PFSK-1 (cell line): Measurements from ENCODE around the gene LCORL.

Source experiments
- FOXP2 ChIP-seq: optimal IDR thresholded peaks from 2 replicates; pipeline ENCODE3; 2011; ENCODE audit warnings: borderline replicate concordance, control low read depth, inconsistent platforms; ENCODE audit not compliant: insufficient read depth; ENCODE audit errors: extremely low read length, extremely low read depth
- POLR2AphosphoS5 ChIP-seq: IDR thresholded peaks from 2 replicates; pipeline ENCODE4 v1.6.1; 2012; ENCODE audit warnings: low read depth, mild to moderate bottlenecking, control low read depth, low read length, moderate library complexity
- SIN3A ChIP-seq: IDR thresholded peaks from 2 replicates; pipeline ENCODE4 v1.6.1; 2012; ENCODE audit warnings: mild to moderate bottlenecking, low read length, moderate library complexity, borderline replicate concordance; ENCODE audit not compliant: insufficient read depth
- TAF1 ChIP-seq: IDR thresholded peaks from 2 replicates; pipeline ENCODE4 v1.6.1; 2012; ENCODE audit warnings: low read length, control low read depth, borderline replicate concordance; ENCODE audit not compliant: insufficient read depth
- TF ChIP-seq, protein P1 (sequence below), 2 experiments: IDR thresholded peaks; 2 replicates each; pipeline versions ENCODE4 v1.6.1 to v1.8.0; 2011 to 2012; ENCODE audit warnings: low read depth in 2 of 2, low read length in 2 of 2, control low read depth in 1 of 2, inconsistent platforms in 1 of 2, mild to moderate bottlenecking in 1 of 2, moderate library complexity in 1 of 2; ENCODE audit not compliant: insufficient read depth in 1 of 2

LCORL gene

DNA sequence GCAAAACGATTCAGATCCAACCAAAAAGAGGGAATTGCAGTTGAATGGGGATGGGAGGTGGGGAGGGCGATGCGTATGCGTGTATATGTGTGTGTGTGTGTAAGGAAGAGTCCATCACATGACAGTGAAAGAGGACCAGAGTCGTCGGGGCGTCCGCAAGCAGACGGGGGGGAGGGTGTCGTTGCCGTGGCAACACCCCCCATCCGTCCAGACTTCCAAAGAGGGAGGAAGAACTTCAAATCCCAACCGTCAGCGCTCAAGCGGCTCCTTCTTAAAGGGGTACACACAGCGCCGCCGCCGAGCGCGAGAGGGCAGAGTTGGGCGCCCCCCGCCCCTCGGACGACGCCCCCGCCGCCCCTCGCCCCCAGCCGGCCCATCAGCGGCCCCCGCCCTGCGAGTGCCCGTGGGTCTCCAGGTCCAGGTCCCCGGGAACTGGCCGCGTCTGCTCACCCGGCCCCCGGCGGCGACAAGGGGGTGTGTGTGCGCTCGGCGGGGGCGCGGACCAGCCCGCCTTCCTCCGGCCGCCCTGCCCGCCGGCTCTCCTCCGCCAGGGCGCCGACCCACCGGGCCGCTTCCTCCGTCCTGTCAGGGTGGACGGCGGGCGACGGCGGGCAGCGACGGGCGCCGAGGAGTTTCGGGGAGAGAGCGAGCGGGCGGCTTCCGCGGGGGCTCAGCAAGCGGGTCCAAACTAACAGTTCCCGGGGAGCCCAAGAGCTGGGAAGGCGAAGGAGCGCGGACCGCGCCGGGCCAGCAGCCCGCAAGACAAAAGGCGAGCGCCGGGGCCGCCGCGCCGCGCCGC is 685 bp downstream of the LCORL start:
- TF ChIP-seq SIN3A (peak; percentile 35; the same call in 1 of the 2 replicates), FOXP2 (peak; percentile 18), POLR2AphosphoS5 (no peak; the same call in 1 of the 2 replicates)

DNA sequence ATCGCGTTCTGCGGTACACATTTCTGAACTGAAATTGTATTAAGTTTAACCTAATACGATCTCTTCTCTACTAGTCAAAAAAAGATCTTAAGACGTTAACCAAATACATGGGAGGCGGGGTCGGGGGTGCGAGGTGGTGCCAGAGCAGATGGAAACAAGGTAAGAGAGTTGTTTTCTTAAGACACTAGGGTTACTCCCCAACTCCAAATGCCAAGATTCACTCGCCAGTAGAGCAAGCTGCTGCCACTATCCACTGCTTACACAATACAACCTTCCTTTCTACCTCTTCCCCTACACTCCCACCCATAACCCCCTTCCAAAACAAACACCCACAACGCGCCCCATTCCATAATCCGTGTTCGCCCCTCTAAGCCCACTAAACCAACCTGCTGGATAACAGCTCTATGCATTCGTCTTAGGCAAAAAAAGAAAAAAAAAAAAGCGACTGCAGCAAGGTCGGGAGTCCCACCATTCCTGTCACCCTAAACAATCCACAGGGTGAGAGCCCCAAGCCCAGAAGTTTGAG is 1.3 kb downstream of the LCORL start:
- TF ChIP-seq, protein P1, sequence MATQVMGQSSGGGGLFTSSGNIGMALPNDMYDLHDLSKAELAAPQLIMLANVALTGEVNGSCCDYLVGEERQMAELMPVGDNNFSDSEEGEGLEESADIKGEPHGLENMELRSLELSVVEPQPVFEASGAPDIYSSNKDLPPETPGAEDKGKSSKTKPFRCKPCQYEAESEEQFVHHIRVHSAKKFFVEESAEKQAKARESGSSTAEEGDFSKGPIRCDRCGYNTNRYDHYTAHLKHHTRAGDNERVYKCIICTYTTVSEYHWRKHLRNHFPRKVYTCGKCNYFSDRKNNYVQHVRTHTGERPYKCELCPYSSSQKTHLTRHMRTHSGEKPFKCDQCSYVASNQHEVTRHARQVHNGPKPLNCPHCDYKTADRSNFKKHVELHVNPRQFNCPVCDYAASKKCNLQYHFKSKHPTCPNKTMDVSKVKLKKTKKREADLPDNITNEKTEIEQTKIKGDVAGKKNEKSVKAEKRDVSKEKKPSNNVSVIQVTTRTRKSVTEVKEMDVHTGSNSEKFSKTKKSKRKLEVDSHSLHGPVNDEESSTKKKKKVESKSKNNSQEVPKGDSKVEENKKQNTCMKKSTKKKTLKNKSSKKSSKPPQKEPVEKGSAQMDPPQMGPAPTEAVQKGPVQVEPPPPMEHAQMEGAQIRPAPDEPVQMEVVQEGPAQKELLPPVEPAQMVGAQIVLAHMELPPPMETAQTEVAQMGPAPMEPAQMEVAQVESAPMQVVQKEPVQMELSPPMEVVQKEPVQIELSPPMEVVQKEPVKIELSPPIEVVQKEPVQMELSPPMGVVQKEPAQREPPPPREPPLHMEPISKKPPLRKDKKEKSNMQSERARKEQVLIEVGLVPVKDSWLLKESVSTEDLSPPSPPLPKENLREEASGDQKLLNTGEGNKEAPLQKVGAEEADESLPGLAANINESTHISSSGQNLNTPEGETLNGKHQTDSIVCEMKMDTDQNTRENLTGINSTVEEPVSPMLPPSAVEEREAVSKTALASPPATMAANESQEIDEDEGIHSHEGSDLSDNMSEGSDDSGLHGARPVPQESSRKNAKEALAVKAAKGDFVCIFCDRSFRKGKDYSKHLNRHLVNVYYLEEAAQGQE (IDR thresholded peaks at IDR 0.05; ENCODE audit: insufficient read depth in 1 of 2, low read depth in 2 of 2, low read length in 2 of 2) = no peak
- TF ChIP-seq SIN3A = no peak; the same call in 1 of the 2 replicates
- no peak for TF ChIP-seq FOXP2
- TF ChIP-seq POLR2AphosphoS5 = no peak
- no peak for TF ChIP-seq TAF1

DNA sequence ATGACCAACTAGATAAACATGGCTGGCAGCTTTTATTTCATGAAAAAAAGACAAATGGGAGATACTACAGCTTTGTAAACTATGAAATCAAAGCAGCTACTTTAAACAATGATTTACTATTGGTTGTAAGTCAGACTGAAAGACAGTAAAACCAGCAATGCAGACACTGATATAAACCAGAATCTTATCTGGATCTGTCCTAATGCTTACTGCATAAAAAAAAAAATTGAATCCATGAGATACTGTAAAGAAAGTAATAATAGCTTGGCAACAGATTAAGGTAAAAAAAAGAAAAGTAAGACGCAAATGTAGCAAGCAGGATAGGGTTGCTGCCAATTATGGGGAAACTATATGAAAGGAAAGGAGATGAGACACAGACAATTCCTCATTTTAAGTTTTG is 7.3 kb downstream of the LCORL start:
- TF ChIP-seq SIN3A (no peak), POLR2AphosphoS5 (no peak), TAF1 (no peak), FOXP2 (no peak)
- TF ChIP-seq, protein P1 (IDR thresholded peaks at IDR 0.05; ENCODE audit: insufficient read depth in 1 of 2, low read depth in 2 of 2, low read length in 2 of 2) = no peak

DNA sequence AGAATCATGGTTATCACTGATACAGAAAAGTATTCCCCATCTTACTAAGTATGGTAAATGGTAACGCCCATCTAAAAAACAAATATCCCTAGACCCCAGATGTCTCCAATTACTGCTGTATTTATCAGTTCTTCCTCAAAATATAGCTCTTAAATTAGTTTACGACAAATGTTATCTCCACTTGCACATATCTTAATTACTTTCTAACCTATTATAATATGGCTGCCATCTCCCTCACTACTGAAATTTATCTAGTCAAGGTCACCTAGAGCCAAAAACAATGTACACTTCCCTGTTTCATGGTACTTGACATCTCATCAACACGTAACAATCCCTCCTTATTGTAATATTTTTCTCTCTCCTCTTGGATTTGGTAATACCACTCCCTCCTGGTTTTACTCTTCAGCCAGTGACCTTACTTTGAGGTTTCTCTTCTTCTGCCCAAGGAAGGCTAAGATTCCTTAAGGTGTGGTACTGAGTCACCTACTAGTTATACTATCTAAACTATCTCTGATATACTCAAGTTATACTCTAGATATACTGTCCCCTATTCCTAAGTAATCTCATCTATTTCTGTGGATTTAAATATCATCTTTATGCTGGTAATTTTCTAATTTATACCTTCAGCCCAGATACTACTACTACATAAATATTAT is 8.6 kb downstream of the LCORL start:
- TF ChIP-seq POLR2AphosphoS5 (no peak), SIN3A (no peak), TAF1 (no peak)

DNA sequence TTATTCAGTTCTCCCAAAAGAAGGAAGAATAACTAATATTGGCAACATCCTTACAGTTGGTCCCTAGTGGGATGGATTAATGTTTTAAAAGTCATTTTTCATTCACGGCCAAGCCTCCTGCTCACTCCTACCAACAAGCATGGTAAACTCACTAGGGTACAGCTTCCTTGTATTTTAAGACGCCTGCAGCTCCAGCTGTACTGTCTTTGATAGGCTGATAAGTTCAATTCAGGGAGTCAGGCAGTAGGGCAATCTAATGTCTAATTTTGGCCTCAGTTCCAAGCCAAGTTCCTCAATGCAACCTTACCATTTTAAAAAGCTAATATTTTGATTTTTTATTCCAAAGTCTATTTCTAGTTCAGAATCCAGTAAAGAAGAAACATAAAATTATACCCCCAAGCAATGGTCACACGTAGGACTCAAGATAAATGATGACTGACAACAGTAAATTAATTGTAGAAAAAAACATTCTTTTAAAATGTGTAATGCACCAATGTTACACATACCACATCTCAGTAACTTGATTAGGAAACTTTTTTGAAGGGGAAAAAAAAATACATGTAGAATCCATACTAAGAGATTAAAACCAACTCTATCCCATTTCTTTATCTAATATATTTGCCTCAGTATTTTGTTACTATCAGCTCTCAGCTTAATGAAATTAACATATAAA is 9.3 kb downstream of the LCORL start:
- TF ChIP-seq POLR2AphosphoS5 (no peak), TAF1 (no peak), SIN3A (no peak), FOXP2 (no peak)
- TF ChIP-seq, protein P1 (IDR thresholded peaks at IDR 0.05; ENCODE audit: insufficient read depth in 1 of 2, low read depth in 2 of 2, low read length in 2 of 2) = no peak
